Caco-2 (cell line): Measurements from ENCODE around the gene AKAP6. TPM values are rescaled to one million over a fixed set of nuclear protein-coding genes. Genes with fewer than 3 reads are reported as not detected.

Experiments used
- BruUV-seq: library from RNA; stranded (reverse); fragments of 400-500 nt; replicated peaks from 2 replicates; lab custom pipeline; 2021; lab: Mats Ljungman, UMichigan
- CTCF ChIA-PET: fragments of 300-600 bp; sonication (Branson Sonifier 250); formaldehyde crosslinking; loops from one replicate; lab custom pipeline; 2022; ENCODE audit warnings: antibody characterized with exemption; lab: Charles Lee
- POLR2A ChIA-PET: fragments of 300-600 bp; sonication (Branson Sonifier 250); formaldehyde crosslinking; loops from one replicate; lab custom pipeline; 2022; ENCODE audit warnings: antibody characterized with exemption; lab: Charles Lee
- DNase-seq, 2 experiments: peaks; one replicate each; pipeline versions ENCODE4 v3.0.0 to v3.0.0-alpha.2; 2020 to 2022
- H3K27me3 ChIP-seq: replicated peaks from 2 replicates; pipeline ENCODE4 v1.6.0; 2011; ENCODE audit warnings: low read length; ENCODE audit not compliant: control insufficient read depth, insufficient read depth
- H3K36me3 ChIP-seq: 2 replicates; pipeline ENCODE4 v1.5.1; 2011; ENCODE audit warnings: low read length; ENCODE audit not compliant: control insufficient read depth, insufficient read depth
- H3K4me1 ChIP-seq: fragments of 250-450 bp; sonication (Bioruptor Pico); 2 replicates; pipeline ENCODE4 v1.5.1; 2020; ENCODE audit warnings: mild to moderate bottlenecking
- H3K4me3 ChIP-seq: 2 replicates; pipeline ENCODE4 v1.5.1; 2011; ENCODE audit warnings: low read depth, mild to moderate bottlenecking, control low read depth, low read length
- H3K9me3 ChIP-seq: fragments of 250-450 bp; sonication (Bioruptor Pico); 2 replicates; pipeline ENCODE4 v1.5.1; 2020; ENCODE audit warnings: mild to moderate bottlenecking, moderate library complexity
- H3K27ac Mint-ChIP-seq: one replicate; pipeline ENCODE4 v1.8.0; 2022; ENCODE audit warnings: mixed read lengths; ENCODE audit not compliant: unreplicated experiment
- H3K27me3 Mint-ChIP-seq: one replicate; pipeline ENCODE4 v1.8.0; 2022; ENCODE audit warnings: mixed read lengths; ENCODE audit not compliant: insufficient read depth, unreplicated experiment
- H3K36me3 Mint-ChIP-seq: one replicate; pipeline ENCODE4 v1.8.0; 2022; ENCODE audit warnings: mild to moderate bottlenecking, mixed read lengths; ENCODE audit not compliant: insufficient read depth, unreplicated experiment
- H3K4me1 Mint-ChIP-seq: one replicate; pipeline ENCODE4 v1.8.0; 2022; ENCODE audit warnings: low read depth, mixed read lengths; ENCODE audit not compliant: unreplicated experiment
- H3K4me3 Mint-ChIP-seq: one replicate; pipeline ENCODE4 v1.8.0; 2022; ENCODE audit warnings: mild to moderate bottlenecking, moderate library complexity, mixed read lengths; ENCODE audit not compliant: unreplicated experiment
- H3K9me3 Mint-ChIP-seq: one replicate; pipeline ENCODE4 v1.8.0; 2022; ENCODE audit warnings: mixed read lengths; ENCODE audit not compliant: unreplicated experiment
- CTCF ChIP-seq, 2 experiments: fragments of 200-600 bp in 1 of 2; IDR thresholded peaks; 1 replicate in 1 of 2; 2 replicates in 1 of 2; pipeline versions ENCODE4 v1.5.1 to v1.8.0; 2011 to 2022; ENCODE audit warnings: antibody characterized with exemption in 1 of 2, control low read depth in 1 of 2, inconsistent platforms in 1 of 2, low read depth in 1 of 2, low read length in 1 of 2, mild to moderate bottlenecking in 1 of 2, moderate library complexity in 1 of 2; ENCODE audit not compliant: insufficient read depth in 1 of 2, severe bottlenecking in 1 of 2, unreplicated experiment in 1 of 2
- intact Hi-C: fragments of 100-400 bp; cut with micrococcal nuclease; formaldehyde crosslinking; loops from one replicate; pipeline ENCODE4 v1.10.0; 2022; ENCODE audit not compliant: unreplicated experiment
- total RNA-seq: library from RNA; stranded (reverse); gene quantifications from 2 replicates; pipeline ENCODE4 v1.2.3, GENCODE V29; 2022

The AKAP6 gene
- total RNA-seq, 1 experiment from 2014 or later, result 3.0 TPM

GRCh38 chr14:32296366-32296765 lies 32.7 kb upstream of the AKAP6 start:
- Mint-ChIP-seq H3K27ac (no peak overlapping the region), H3K36me3 (peaks cover 4% of the 10 kb centered on the region), H3K9me3 (no peaks in the 10 kb centered on the region), H3K27me3 (no peaks in the 10 kb centered on the region), H3K4me1 (no peaks in the 10 kb centered on the region), H3K4me3 (no peak overlapping the region)
- POLR2A ChIA-PET, result no interaction called here
- no peaks in the 10 kb centered on the region for H3K27me3 ChIP-seq
- no peaks in the 10 kb centered on the region for H3K9me3 ChIP-seq
- H3K4me3 ChIP-seq, result no peak overlapping the region
- H3K4me1 ChIP-seq, result no peaks in the 10 kb centered on the region
- intact Hi-C loops, result no loop called here
- no peaks in the 10 kb centered on the region for H3K36me3 ChIP-seq
- no peak for DNase-seq
- CTCF ChIA-PET, result no interaction called here
- no peak for TF ChIP-seq CTCF (IDR thresholded peaks at IDR 0.05; ENCODE audit: insufficient read depth in 1 of 2, low read depth in 1 of 2, low read length in 1 of 2, severe bottlenecking in 1 of 2, unreplicated experiment in 1 of 2)
- BruUV-seq, result no TSS peak

GRCh38 chr14:32298346-32298745 lies 30.8 kb upstream of the AKAP6 start:
- ChIA-PET CTCF (no interaction called here), POLR2A (no interaction called here)
- Histone ChIP-seq H3K36me3 (no peaks in the 10 kb centered on the region), H3K27me3 (no peaks in the 10 kb centered on the region), H3K4me3 (no peak overlapping the region), H3K9me3 (no peaks in the 10 kb centered on the region), H3K4me1 (no peaks in the 10 kb centered on the region)
- intact Hi-C loops, result no loop called here
- H3K27me3 Mint-ChIP-seq, result no peaks in the 10 kb centered on the region
- no peaks in the 10 kb centered on the region for H3K4me1 Mint-ChIP-seq
- BruUV-seq, result no TSS peak
- TF ChIP-seq CTCF (IDR thresholded peaks at IDR 0.05; ENCODE audit: insufficient read depth in 1 of 2, low read depth in 1 of 2, low read length in 1 of 2, severe bottlenecking in 1 of 2, unreplicated experiment in 1 of 2), result no peak
- no peak overlapping the region for H3K4me3 Mint-ChIP-seq
- DNase-seq, result no peak
- H3K36me3 Mint-ChIP-seq, result no peaks in the 10 kb centered on the region
- no peak overlapping the region for H3K27ac Mint-ChIP-seq
- H3K9me3 Mint-ChIP-seq, result no peaks in the 10 kb centered on the region

- CTCF ChIA-PET, result no interaction called here
- H3K9me3 Mint-ChIP-seq, result no peaks in the 10 kb centered on the region
- BruUV-seq, result no TSS peak
- Histone ChIP-seq H3K4me1 (no peaks in the 10 kb centered on the region), H3K9me3 (no peaks in the 10 kb centered on the region), H3K27me3 (no peaks in the 10 kb centered on the region), H3K4me3 (no peak overlapping the region), H3K36me3 (no peaks in the 10 kb centered on the region)
- no peak for TF ChIP-seq CTCF (IDR thresholded peaks at IDR 0.05; ENCODE audit: insufficient read depth in 1 of 2, low read depth in 1 of 2, low read length in 1 of 2, severe bottlenecking in 1 of 2, unreplicated experiment in 1 of 2)
- H3K4me1 Mint-ChIP-seq, result peaks cover 6% of the 10 kb centered on the region
- H3K27ac Mint-ChIP-seq, result no peak overlapping the region
- POLR2A ChIA-PET, result no interaction called here
- intact Hi-C loops, result no loop called here
- no peak overlapping the region for H3K4me3 Mint-ChIP-seq
- H3K27me3 Mint-ChIP-seq, result no peaks in the 10 kb centered on the region
- H3K36me3 Mint-ChIP-seq, result no peaks in the 10 kb centered on the region
- no peak for DNase-seq
These were observed 29.0 kb upstream of the AKAP6 start for GRCh38 chr14:32300136-32300535.
